Astrocyte (in vitro differentiated cells and primary cell): ENCODE measurements around the gene LSM8.

ENCODE experiments used
- CTCF ChIP-seq: IDR thresholded peaks from 2 replicates; pipeline ENCODE4 v1.5.1; 2011; ENCODE audit warnings: low read depth, mild to moderate bottlenecking, inconsistent platforms, low read length, moderate library complexity; ENCODE audit not compliant: insufficient read depth
- EZH2 ChIP-seq: IDR thresholded peaks from 2 replicates; pipeline ENCODE4 v1.6.1; 2012; ENCODE audit warnings: mild to moderate bottlenecking, low read length, inconsistent platforms; ENCODE audit not compliant: insufficient read depth

- no peak for TF ChIP-seq CTCF
- TF ChIP-seq EZH2 = no peak
Measured at GRCh38 chr7:118232837-118233236, 48.9 kb downstream of the LSM8 start.
